HG03139 (cell line): ENCODE results near the gene GTF2F2.
A peak's percentile ranks its signal among the peaks of the same experiment; 100 is the strongest.

Source experiments
- ATAC-seq: cut with Tn5 transposase; IDR thresholded peaks from one replicate; pipeline ENCODE4 v1.9.1; 2021; ENCODE audit not compliant: unreplicated experiment

GTF2F2 gene

GRCh38 chr13:45120967-45121831 is 889 bp downstream of the GTF2F2 start:
- ATAC-seq = peak; percentile 2

DNA sequence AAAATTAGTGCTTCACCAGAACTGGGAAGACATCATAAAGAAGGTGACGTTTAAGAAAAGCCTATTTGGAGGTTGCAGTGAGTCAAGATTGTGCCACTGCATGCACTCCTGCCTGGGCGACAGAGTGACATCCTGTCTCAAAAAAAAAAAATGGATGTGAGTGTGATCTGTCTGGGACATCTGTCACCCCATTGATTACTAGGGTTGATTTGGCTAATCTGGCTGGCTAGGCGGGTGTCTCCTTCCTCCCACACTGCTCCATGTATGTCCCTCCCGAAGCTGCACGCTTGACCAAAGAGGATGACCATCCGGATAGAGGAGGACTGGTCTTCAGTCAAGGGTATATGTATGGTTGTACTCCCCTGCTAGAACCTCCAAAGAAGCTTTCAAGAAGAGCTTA is 2.6 kb downstream of the GTF2F2 start:
- no peak for ATAC-seq

DNA sequence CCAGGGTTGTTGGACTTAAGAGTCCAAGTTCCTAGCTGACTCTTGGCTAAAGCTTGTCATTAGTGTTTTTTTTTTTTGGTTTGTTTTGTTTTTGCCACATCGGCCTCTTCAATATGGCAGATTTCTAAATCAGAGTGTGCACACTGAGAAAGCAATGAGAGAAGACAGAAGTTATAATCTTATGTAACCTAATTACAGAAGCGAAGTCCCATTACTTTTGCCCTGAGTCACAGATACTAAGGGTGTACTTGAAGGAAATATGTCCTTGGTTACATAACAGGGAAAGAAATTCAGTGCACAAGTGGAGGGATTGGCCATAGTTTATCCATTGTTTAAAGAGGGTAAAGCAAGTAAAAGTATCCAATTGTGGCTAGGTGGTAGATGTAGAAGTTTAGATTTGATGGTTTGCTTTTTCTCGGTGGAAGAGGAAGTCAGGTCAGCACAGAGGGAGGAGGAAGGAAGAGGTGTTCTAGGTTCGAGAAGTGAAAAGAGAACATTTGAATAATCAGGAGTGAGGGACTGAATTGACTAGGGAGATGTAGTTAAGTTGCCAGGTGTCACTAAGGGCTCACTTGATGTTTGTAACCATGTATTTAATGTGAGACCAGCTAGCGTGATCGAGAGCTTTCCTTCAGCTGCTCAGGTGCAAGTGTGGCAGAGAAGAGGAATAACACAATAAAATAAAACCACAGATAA is 12.2 kb downstream of the GTF2F2 start:
- peak; percentile 89 for ATAC-seq

DNA sequence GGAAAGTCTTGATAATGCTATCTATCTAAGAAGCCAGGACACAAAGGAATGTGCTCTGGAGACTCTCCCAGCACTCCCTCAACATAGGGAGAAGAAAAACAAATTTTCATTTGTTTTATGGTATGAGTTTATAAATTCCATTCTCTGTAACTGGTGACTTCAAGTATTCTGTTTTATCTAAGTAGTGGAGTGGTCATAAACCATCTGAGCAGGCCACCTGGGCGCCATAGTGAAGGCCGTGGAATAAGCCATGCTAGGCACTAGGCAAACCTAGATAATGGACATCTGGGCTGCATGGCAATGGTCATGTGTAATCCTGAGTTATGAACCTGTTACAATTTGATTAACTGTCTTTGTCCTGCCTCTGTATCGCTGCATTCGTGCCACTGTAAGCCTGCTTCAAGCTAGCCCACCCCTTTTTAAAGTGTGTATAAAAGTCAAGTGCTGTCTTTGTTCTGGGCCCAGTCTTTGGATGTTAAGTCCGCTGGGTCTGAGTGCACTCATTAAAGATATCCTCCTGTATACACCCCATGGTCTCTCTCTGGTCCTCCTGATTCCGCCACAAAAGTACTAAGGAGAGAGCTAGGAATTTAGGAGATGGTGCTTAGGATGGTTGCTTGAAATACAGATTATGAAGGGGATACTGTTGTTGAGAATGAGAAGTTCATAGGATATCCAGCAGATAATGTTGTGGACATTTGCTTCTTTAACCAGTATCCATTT is 13.2 kb downstream of the GTF2F2 start:
- ATAC-seq = no peak

DNA sequence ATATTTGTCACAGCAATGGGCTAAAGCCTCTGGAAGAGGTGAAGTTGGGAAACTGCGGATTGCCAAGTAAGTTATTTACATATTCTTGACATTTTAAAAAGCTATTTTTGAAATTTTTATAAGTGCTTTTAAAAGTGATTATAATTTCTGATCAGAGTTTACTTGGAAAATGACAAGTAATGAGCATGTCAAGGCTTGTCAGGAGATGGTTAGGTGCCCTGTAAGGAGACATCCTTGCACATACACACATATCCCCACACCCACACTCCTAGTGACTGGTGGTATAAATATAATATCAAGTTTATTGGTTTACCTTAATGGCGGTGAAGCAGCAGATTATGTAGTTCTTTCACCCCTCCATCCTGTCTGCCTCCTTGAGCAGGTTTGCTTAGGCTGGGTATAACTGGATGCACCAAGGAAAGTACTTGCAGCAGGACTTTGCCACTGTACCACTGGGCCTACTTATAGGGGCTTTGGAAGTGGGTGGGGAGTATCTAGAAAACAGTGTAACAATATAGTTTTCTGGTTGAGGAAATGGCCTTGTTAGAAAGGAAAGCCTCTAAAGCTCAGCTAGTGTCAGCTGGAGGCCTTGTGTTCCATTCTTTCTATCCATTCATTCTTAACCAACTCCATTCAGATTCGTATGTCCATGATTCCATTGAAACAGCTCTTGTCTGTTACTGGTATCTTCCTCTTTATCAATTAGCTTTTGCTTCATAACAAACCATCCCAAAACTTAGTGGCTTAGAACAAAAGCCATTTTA is 16.6 kb downstream of the GTF2F2 start:
- no peak for ATAC-seq

GRCh38 chr13:45137526-45137925 is 17.2 kb downstream of the GTF2F2 start:
- no peak for ATAC-seq

- no peak for ATAC-seq
Measured at GRCh38 chr13:45138282-45138681, 18.0 kb downstream of the GTF2F2 start.

GRCh38 chr13:45141369-45141768 is 21.1 kb downstream of the GTF2F2 start:
- no peak for ATAC-seq

- no peak for ATAC-seq
Measured at GRCh38 chr13:45142440-45143345, 22.4 kb downstream of the GTF2F2 start.

GRCh38 chr13:45143346-45143751 is 23.0 kb downstream of the GTF2F2 start:
- ATAC-seq = no peak

DNA sequence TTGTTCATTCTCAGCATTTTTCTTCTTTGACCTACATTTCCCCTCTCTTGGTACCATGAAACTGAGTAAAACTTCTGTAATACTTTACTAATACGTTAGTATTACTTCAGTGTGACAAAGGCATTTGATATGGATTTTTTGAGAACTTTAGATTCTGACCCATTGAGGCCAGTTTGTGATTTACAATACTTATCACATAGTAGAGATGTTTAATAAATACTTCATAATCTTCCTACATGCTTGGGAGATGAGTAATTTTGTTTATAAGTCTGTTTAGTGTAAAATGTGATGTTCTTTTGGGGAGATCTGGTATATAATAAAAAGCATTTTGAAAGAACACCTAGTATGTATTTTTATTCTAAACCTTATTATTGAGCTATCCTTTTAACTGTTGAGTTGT is 29.7 kb downstream of the GTF2F2 start:
- ATAC-seq = no peak

DNA sequence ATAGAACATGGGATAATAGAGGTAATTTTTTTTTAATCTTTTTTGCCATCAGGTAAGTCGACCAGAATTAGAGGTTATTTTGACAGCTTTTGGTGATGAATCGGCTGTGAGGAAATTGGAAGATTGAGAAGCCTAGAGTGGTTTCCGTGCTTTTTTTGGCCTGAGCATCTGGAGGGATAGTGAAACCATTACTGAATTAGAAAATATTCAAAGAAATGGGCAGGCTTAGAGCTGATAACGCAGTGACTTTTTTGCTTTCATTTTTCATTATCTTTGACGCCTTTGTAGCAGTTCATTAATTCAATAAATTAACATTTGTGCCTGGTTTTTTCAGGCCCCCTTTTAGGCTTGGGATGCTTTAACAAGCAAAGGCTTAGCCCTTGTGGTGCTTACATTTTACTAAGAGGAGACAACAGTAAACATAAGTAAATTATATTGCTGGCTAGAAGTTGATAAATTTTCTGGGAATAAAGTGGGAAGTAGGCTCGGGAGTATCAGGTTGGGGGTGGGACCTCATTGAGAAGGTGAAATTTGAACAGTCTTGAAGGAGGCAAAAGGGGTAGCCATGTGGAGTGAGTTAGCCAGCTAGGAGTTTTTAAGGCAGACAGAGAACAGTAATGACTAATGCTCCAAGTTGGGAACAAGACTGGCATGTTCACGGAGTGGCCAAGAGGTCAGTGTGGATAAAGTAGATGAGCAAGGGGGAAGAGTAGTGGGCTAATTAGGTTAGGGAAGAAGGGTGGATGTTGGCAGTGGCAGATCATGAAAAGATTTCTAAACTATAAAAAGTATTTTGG is 36.5 kb downstream of the GTF2F2 start:
- no peak for ATAC-seq

GRCh38 chr13:45162194-45162593 is 41.9 kb downstream of the GTF2F2 start:
- no peak for ATAC-seq

- ATAC-seq = no peak
Measured at GRCh38 chr13:45162821-45163220, 42.5 kb downstream of the GTF2F2 start.

DNA sequence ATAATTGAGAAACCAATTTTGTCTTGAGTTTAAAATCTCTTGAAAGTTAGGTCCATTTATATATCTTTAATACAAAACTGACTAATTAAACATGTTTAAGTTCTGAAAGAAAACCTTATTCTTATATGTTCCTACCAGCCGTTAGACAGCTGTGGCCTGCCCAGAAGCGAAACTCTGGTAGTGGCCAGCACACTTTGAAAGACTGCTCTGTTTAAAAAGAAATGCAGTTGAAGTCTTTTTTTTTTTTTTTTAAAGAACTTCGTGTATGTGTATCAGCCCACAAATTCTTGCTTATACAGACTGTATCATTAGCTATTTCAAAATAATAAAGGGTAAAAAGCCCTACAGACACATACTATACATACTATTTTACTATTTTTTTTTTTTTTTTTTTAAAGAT is 46.5 kb downstream of the GTF2F2 start:
- ATAC-seq = no peak

GRCh38 chr13:45167611-45168554 is 47.6 kb downstream of the GTF2F2 start:
- no peak for ATAC-seq

DNA sequence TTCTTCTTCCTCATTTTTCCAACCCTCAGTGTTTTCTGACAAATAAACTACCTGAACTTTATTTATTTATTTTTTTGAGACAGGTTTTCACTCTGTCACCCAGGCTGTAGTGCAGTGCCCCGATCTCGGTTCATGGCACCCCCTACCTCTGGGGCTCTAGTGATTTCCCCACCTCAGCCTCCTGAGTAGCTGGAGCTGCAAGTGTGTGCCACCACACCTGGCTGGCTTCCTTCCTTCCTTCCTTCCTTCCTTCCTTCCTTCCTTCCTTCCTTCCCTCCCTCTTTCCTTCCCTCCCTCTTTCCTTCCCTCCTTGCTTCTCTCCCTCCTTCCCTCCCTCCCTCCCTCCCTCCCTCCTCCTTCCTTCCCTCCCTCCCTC is 48.2 kb downstream of the GTF2F2 start:
- no peak for ATAC-seq

GRCh38 chr13:45174478-45174877 is 54.2 kb downstream of the GTF2F2 start:
- no peak for ATAC-seq
